ENCODE measurements around the gene APIP. TPM values are rescaled to one million over a fixed set of nuclear protein-coding genes. Genes with fewer than 3 reads are reported as not detected.

Gene APIP
- total and polyA plus RNA-seq, 2 donors from 2014 or later, result 26.5 to 53.6 TPM

DNA sequence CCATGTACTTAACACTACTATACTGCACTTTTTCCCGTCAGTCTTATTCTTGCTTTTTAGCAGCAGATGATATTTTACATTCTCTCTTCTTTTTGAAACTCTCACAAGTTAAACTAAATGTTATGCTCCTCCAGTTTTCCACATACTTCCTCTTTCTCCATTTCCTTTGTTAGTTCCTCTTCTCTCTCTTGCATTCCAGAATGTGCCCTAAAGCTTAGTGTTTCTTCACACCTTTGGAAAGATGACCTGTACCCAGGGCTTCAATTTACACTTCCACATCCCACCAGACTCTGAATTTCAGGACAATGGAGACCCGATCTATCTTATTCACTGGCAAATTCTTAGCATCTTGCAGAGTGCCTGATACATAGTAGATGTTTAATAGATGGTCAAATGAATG lies 51.8 kb downstream of the APIP start:
- no peaks in the 10 kb centered on the region for H3K36me3 ChIP-seq (ENCODE audit: control insufficient read depth in 2 of 3, insufficient read depth in 3 of 3, low read length in 3 of 3)
- H3K9ac ChIP-seq (ENCODE audit: low read length in 3 of 3), result no peak overlapping the region
- TF ChIP-seq, protein P1, sequence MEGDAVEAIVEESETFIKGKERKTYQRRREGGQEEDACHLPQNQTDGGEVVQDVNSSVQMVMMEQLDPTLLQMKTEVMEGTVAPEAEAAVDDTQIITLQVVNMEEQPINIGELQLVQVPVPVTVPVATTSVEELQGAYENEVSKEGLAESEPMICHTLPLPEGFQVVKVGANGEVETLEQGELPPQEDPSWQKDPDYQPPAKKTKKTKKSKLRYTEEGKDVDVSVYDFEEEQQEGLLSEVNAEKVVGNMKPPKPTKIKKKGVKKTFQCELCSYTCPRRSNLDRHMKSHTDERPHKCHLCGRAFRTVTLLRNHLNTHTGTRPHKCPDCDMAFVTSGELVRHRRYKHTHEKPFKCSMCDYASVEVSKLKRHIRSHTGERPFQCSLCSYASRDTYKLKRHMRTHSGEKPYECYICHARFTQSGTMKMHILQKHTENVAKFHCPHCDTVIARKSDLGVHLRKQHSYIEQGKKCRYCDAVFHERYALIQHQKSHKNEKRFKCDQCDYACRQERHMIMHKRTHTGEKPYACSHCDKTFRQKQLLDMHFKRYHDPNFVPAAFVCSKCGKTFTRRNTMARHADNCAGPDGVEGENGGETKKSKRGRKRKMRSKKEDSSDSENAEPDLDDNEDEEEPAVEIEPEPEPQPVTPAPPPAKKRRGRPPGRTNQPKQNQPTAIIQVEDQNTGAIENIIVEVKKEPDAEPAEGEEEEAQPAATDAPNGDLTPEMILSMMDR (IDR thresholded peaks at IDR 0.05; ENCODE audit: borderline replicate concordance, extremely low read depth, insufficient read depth), result no peak
- DNase-seq, result no peak
- no peaks in the 10 kb centered on the region for H3K27me3 ChIP-seq (ENCODE audit: control insufficient read depth, insufficient read depth, low read length)
- H3K9me3 ChIP-seq (ENCODE audit: control insufficient read depth in 2 of 3, insufficient read depth in 1 of 3, low read length in 3 of 3), result no peaks in the 10 kb centered on the region
- H3K4me1 ChIP-seq (ENCODE audit: control insufficient read depth in 2 of 3, insufficient read depth in 2 of 3, low read depth in 1 of 3, low read length in 3 of 3), result no peaks in the 10 kb centered on the region
- no peak overlapping the region for H3K4me3 ChIP-seq (ENCODE audit: low read length in 3 of 3)
- no peak for FAIRE-seq
- no peak overlapping the region for H3K27ac ChIP-seq (ENCODE audit: low read depth in 2 of 2, low read length in 2 of 2)
- intact Hi-C loops (cut with DNase I), result no loop called here

DNA sequence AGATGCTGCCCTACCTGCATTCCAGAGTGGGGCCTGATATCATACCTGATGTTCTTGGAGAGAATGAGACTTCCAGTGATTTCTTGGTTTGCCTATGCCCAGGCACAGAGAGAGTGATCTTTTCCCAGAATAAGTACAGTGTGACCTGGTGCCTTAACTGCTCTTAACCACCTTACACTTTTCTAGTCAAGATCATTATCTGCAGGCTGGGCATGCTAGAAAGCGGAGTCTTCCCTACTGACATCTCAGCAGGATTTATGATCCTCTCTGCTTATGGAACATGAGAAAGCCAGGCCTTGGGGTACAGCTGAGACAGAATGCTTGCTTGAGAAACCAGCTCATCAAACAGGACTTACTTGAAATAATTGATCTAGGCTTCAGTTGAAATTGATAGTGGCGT lies 53.1 kb downstream of the APIP start:
- no peak for DNase-seq
- no peaks in the 10 kb centered on the region for H3K36me3 ChIP-seq (ENCODE audit: control insufficient read depth in 2 of 3, insufficient read depth in 3 of 3, low read length in 3 of 3)
- H3K9me3 ChIP-seq (ENCODE audit: control insufficient read depth in 2 of 3, insufficient read depth in 1 of 3, low read length in 3 of 3), result no peaks in the 10 kb centered on the region
- no peak overlapping the region for H3K27ac ChIP-seq (ENCODE audit: low read depth in 2 of 2, low read length in 2 of 2)
- intact Hi-C loops (cut with DNase I), result no loop called here
- no peaks in the 10 kb centered on the region for H3K27me3 ChIP-seq (ENCODE audit: control insufficient read depth, insufficient read depth, low read length)
- no peak for FAIRE-seq
- H3K4me1 ChIP-seq (ENCODE audit: control insufficient read depth in 2 of 3, insufficient read depth in 2 of 3, low read depth in 1 of 3, low read length in 3 of 3), result no peaks in the 10 kb centered on the region
- TF ChIP-seq, protein P1 (IDR thresholded peaks at IDR 0.05; ENCODE audit: borderline replicate concordance, extremely low read depth, insufficient read depth), result no peak
- H3K4me3 ChIP-seq (ENCODE audit: low read length in 3 of 3), result no peak overlapping the region
- H3K9ac ChIP-seq (ENCODE audit: low read length in 3 of 3), result no peak overlapping the region

DNA sequence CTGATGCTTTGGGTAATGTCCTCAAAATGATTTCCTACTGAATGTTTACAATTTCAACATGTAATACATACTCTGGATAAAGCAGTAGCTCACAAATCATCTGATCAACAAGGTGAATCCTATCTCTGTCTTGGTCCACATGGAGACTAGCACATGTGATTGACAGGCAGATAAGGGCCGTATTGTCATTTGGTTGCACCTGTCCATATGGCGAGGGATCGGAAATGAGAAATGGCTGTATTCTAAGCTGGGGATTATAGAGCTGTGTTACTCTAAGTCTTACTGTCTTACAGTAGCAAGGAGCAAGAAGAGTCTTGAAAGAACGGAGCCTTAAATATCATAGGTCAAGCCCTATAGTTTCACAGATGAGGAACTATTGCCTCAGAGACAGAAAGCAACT lies 55.7 kb downstream of the APIP start:
- Histone ChIP-seq H3K27ac (ENCODE audit: low read depth in 2 of 2, low read length in 2 of 2) (no peak overlapping the region), H3K27me3 (ENCODE audit: control insufficient read depth, insufficient read depth, low read length) (no peaks in the 10 kb centered on the region), H3K36me3 (ENCODE audit: control insufficient read depth in 2 of 3, insufficient read depth in 3 of 3, low read length in 3 of 3) (no peaks in the 10 kb centered on the region), H3K4me3 (ENCODE audit: low read length in 3 of 3) (no peak overlapping the region), H3K9me3 (ENCODE audit: control insufficient read depth in 2 of 3, insufficient read depth in 1 of 3, low read length in 3 of 3) (no peaks in the 10 kb centered on the region), H3K9ac (ENCODE audit: low read length in 3 of 3) (no peak overlapping the region), H3K4me1 (ENCODE audit: control insufficient read depth in 2 of 3, insufficient read depth in 2 of 3, low read depth in 1 of 3, low read length in 3 of 3) (no peaks in the 10 kb centered on the region)
- DNase-seq (no peak), FAIRE-seq (no peak)
- TF ChIP-seq, protein P1 (IDR thresholded peaks at IDR 0.05; ENCODE audit: borderline replicate concordance, extremely low read depth, insufficient read depth), result no peak
- intact Hi-C loops (cut with DNase I), result no loop called here

DNA sequence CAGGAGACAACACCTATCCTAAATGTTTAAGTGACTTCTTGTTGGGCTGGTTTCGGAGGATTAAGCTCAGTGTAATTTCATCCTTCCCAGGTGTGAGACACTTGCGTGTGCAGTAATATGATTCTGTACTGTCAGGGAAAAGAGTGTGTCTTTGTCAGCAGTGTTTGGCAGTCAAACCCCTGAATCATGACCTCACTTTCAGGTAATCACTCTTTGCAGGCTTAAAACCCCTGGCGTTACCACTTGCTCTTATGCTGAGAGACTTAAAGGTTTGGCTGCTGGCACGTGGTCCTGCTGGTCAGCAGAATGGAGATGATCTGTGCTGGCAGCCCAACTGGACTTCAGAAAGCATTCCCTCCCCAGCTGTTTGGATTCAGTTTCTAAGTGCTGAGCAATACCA lies 56.1 kb downstream of the APIP start:
- intact Hi-C loops (cut with DNase I), result no loop called here
- peak in 3 of 5 donors; percentile 21 to 53 (median 47) for DNase-seq
- H3K27me3 ChIP-seq (ENCODE audit: control insufficient read depth, insufficient read depth, low read length), result no peaks in the 10 kb centered on the region
- no peaks in the 10 kb centered on the region for H3K4me1 ChIP-seq (ENCODE audit: control insufficient read depth in 2 of 3, insufficient read depth in 2 of 3, low read depth in 1 of 3, low read length in 3 of 3)
- no peaks in the 10 kb centered on the region for H3K36me3 ChIP-seq (ENCODE audit: control insufficient read depth in 2 of 3, insufficient read depth in 3 of 3, low read length in 3 of 3)
- H3K4me3 ChIP-seq (ENCODE audit: low read length in 3 of 3), result no peak overlapping the region
- no peaks in the 10 kb centered on the region for H3K9me3 ChIP-seq (ENCODE audit: control insufficient read depth in 2 of 3, insufficient read depth in 1 of 3, low read length in 3 of 3)
- no peak overlapping the region for H3K9ac ChIP-seq (ENCODE audit: low read length in 3 of 3)
- TF ChIP-seq, protein P1 (IDR thresholded peaks at IDR 0.05; ENCODE audit: borderline replicate concordance, extremely low read depth, insufficient read depth), result no peak
- H3K27ac ChIP-seq (ENCODE audit: low read depth in 2 of 2, low read length in 2 of 2), result no peak overlapping the region
- no peak for FAIRE-seq
